Common myeloid progenitor, CD34-positive (primary cell): ENCODE data around the gene MAVS.

ENCODE experiments used
- CTCF ChIA-PET: fragments of 350-600 bp; sonication (Branson Sonifier 250); formaldehyde crosslinking; loops from one replicate; lab custom pipeline; 2021; ENCODE audit warnings: antibody characterized with exemption; lab: Charles Lee
- POLR2A ChIA-PET: fragments of 350-600 bp; sonication (Branson Sonifier 250); formaldehyde crosslinking; loops from one replicate; lab custom pipeline; 2021; ENCODE audit warnings: antibody characterized with exemption; lab: Charles Lee
- DNase-seq, 3 donors: peaks; one replicate each; pipeline versions ENCODE4 v3.0.0 to v3.0.0-alpha.2; 2013
- H3K27ac ChIP-seq, 2 experiments: 1 replicate in 1 of 2; 2 replicates in 1 of 2; pipeline ENCODE4 v1.7.0; 2013; ENCODE audit warnings: inconsistent platforms in 2 of 2, low read length in 2 of 2, mild to moderate bottlenecking in 2 of 2, low read depth in 1 of 2, moderate library complexity in 1 of 2; ENCODE audit not compliant: severe bottlenecking in 2 of 2, insufficient read depth in 1 of 2, poor library complexity in 1 of 2
- H3K27me3 ChIP-seq, 5 experiments: replicated peaks in 2 of 5; 1 replicate in 3 of 5; 2 replicates in 2 of 5; pipeline versions ENCODE4 v1.6.1 to v1.7.0; 2013; ENCODE audit warnings: low read length in 4 of 5, mild to moderate bottlenecking in 2 of 5, moderate library complexity in 2 of 5, inconsistent platforms in 1 of 5; ENCODE audit not compliant: insufficient read depth in 5 of 5, control insufficient read depth in 4 of 5
- H3K36me3 ChIP-seq, 4 experiments: 1 replicate in 2 of 4; 2 replicates in 2 of 4; pipeline versions ENCODE4 v1.6.1 to v1.7.0; 2013; ENCODE audit warnings: low read length in 3 of 4, control low read depth in 1 of 4, mild to moderate bottlenecking in 1 of 4; ENCODE audit not compliant: control insufficient read depth in 4 of 4, insufficient read depth in 4 of 4
- H3K4me1 ChIP-seq, 4 experiments: 1 replicate in 3 of 4; 2 replicates in 1 of 4; pipeline versions ENCODE4 v1.6.1 to v1.7.1; 2013; ENCODE audit warnings: low read length in 3 of 4, mild to moderate bottlenecking in 3 of 4, control low read depth in 1 of 4, inconsistent platforms in 1 of 4, moderate library complexity in 1 of 4; ENCODE audit not compliant: control insufficient read depth in 4 of 4, insufficient read depth in 4 of 4; ENCODE audit errors: control extremely low read depth in 1 of 4
- H3K4me3 ChIP-seq, 7 experiments: 1 replicate in 4 of 7; 2 replicates in 3 of 7; pipeline versions ENCODE4 v1.5.1 to v1.7.0; 2013; ENCODE audit warnings: mild to moderate bottlenecking in 7 of 7, low read length in 6 of 7, moderate library complexity in 6 of 7, inconsistent platforms in 2 of 7, low read depth in 2 of 7, control low read depth in 1 of 7; ENCODE audit not compliant: insufficient read depth in 4 of 7, control insufficient read depth in 1 of 7; ENCODE audit errors: extremely low read depth in 1 of 7
- H3K9me3 ChIP-seq, 5 experiments: 1 replicate in 4 of 5; 2 replicates in 1 of 5; pipeline versions ENCODE4 v1.6.1 to v1.7.1; 2013; ENCODE audit warnings: low read length in 4 of 5, mild to moderate bottlenecking in 2 of 5, inconsistent platforms in 1 of 5, low read depth in 1 of 5, moderate library complexity in 1 of 5; ENCODE audit not compliant: control insufficient read depth in 4 of 5, insufficient read depth in 2 of 5; ENCODE audit errors: control extremely low read depth in 1 of 5
- WGBS: methylation state at CpG from one replicate; pipeline ENCODE4 v1.1.5; 2013; ENCODE audit not compliant: insufficient coverage; 5-methylcytosine and 5-hydroxymethylcytosine counted together

The MAVS gene

DNA sequence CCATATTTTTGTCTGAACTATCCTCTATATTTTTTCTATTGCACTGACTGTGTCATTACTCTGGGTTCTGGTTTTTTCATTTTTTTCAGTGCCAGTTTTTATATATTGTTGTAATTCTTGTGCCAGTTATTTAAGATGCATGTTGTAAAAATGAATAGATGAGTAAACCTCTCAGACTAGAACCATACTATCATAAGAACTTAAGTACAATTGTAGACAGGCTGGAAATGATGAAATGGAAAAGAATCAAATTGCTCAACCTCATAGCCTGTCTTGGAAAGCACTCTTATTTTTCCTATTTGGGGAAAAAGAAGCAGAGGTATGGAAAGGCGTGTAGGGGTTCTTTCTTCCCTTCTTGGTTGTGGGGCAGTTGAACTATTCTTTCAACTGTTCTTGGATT lies 72.7 kb downstream of the MAVS start:
- ChIA-PET CTCF (interaction anchor here (1.0 to 1.5 kb wide), 3 partner anchors 103 to 176 kb away, joined by 3 to 4 read pairs (median 4); no protein-coding TSS in a partner anchor), POLR2A (no interaction called here)
- no peak overlapping the region for H3K4me3 ChIP-seq
- H3K9me3 ChIP-seq, result no peaks in the 10 kb centered on the region
- H3K27ac ChIP-seq, result no peak overlapping the region
- DNase-seq, result no peak
- no CpG with 5 or more reads among the region's 1 CpG for WGBS
- peaks cover 0 to 22% (median 15%) of the 10 kb centered on the region in 4 experiments for H3K4me1 ChIP-seq
- no peaks in the 10 kb centered on the region for H3K27me3 ChIP-seq
- peaks cover 20 to 74% (median 50%) of the 10 kb centered on the region in 4 experiments for H3K36me3 ChIP-seq

DNA sequence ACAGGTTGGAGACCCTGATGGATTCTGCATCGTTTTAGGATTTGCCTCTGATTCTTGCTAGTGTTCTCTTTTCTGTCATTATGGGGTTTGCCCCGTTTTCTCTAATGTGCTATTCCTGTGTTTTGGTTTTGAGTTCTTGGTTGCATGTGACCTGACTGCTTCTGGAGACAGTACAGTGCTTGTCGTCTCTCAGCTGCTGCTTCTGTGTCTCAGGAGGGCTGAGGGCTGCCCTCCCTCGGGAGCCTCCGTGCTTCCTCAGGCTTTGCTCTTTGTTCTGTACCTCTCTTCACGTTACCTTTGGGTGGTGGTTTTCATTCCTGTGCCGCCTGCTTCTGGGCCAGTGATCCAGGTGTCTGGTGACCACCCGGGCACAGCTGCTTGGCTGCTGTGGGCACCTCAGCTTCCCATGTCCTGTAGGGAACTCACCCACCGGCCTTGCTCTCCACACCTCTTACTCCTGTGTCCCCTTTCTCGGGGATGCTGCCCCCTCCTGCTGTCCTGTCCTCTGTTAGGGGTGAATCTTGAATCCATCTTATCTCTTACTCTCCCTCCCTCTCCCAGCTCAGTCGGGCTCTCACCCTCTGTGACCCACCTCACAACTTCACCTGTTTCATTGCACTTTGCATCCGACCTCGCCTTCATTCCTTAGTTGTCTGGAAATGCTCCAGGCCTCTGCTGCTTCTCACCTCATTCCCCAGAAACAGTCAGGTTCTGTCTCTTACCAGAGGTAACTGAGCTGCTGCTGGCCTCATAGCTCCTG lies 75.8 kb downstream of the MAVS start:
- no peaks in the 10 kb centered on the region for H3K27me3 ChIP-seq
- ChIA-PET POLR2A (interaction anchor here (0.5 to 0.6 kb wide), 4 partner anchors 9 to 202 kb away, joined by 3 read pairs; no protein-coding TSS in a partner anchor), CTCF (interaction anchor here (1.3 to 1.5 kb wide), 3 partner anchors 151 to 163 kb away, joined by 3 to 4 read pairs (median 3); no protein-coding TSS in a partner anchor)
- H3K27ac ChIP-seq, result no peak overlapping the region
- DNase-seq, result no peak
- H3K4me1 ChIP-seq, result peaks cover 6 to 49% (median 34%) of the 10 kb centered on the region in 4 experiments
- H3K9me3 ChIP-seq, result no peaks in the 10 kb centered on the region
- H3K36me3 ChIP-seq, result peaks cover 11 to 71% (median 38%) of the 10 kb centered on the region in 4 experiments
- WGBS, result 100% methylated on average over 11 of the region's 13 CpGs
- H3K4me3 ChIP-seq, result no peak overlapping the region

DNA sequence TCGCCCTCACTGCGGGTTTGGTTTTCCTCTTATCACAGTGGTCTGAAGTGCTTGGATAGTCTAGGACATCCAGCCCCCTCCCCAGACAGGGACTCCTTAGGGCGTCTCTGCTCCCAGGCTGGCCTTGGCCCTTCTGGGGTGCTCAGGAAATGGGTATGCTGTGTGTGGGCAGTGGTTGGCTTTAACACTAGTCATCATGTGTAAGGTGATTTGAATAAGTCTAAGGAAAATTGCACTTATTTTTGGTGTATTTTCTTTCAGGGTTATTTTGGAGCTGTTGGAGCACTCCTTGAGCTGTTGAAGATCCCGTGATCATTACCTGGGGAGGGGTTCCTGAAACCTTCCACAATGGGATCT lies 76.3 kb downstream of the MAVS start:
- no peaks in the 10 kb centered on the region for H3K9me3 ChIP-seq
- WGBS, result no CpG with 5 or more reads among the region's 4 CpGs
- CTCF ChIA-PET, result interaction anchor here (1.3 to 1.5 kb wide), 3 partner anchors 150 to 163 kb away, joined by 3 to 4 read pairs (median 3); no protein-coding TSS in a partner anchor
- DNase-seq, result no peak
- peaks cover 6 to 54% (median 40%) of the 10 kb centered on the region in 4 experiments for H3K4me1 ChIP-seq
- POLR2A ChIA-PET, result interaction anchor here (0.5 to 0.6 kb wide), 3 partner anchors 10 to 203 kb away, joined by 3 read pairs; no protein-coding TSS in a partner anchor
- no peak overlapping the region for H3K4me3 ChIP-seq
- peaks cover 11 to 70% (median 36%) of the 10 kb centered on the region in 4 experiments for H3K36me3 ChIP-seq
- no peak overlapping the region for H3K27ac ChIP-seq
- H3K27me3 ChIP-seq, result no peaks in the 10 kb centered on the region

- Histone ChIP-seq H3K4me1 (peaks cover 6 to 58% (median 43%) of the 10 kb centered on the region in 4 experiments), H3K27me3 (no peaks in the 10 kb centered on the region), H3K36me3 (peaks cover 9 to 61% (median 30%) of the 10 kb centered on the region in 4 experiments), H3K27ac (peak overlapping the region in 1 of 2 experiments; percentile 27), H3K4me3 (no peak overlapping the region), H3K9me3 (no peaks in the 10 kb centered on the region)
- POLR2A ChIA-PET, result no interaction called here
- 50% methylated on average over 2 of the region's 2 CpGs for WGBS
- peak in 2 of 3 donors; percentile 44 to 48 for DNase-seq
- CTCF ChIA-PET, result interaction anchor here (1.2 kb wide), 1 partner anchor 162 kb away, joined by 3 read pairs; no protein-coding TSS in a partner anchor
Measured at GRCh38 chr20:3923818-3924217, 77.2 kb downstream of the MAVS start.

DNA sequence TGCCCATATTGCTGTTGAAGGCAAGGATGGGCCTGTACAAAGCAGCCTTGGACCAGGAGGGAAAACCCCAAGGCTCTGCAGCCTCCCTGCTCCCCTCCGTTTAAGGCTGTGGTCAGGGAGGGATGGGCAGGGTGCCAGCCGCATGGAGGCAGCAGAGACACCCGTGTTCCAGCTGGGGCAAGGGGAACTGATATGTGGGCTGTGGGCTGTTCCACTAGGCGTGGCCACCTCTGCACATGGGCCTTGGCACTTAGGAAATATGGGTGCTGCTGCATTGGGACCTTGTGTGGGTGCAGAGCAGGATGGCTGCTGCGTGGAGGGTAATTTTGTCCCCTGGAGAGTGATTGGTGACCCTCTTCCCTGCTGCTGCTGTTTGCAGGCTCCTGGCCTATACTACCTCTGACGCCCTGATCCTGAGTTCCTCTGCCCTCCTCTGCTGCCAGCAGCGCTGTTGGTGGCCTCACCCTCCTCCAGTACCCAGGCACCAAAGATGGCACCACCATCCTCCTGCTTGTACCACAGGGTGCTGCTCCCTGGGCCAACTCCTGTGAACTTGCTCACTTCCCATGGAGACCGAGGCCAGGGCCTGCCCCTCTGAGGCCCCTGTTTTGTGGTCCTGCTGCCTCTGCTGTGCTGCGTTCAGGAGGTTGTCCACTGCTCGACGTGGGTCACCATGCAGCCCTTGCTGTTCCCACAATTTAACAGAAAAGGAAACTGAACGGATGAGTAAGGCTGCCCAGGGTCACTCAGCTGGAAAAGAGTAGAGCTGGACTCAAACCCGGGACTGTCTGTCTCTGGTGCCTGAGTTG lies 77.9 kb downstream of the MAVS start:
- peaks cover 6 to 58% (median 43%) of the 10 kb centered on the region in 4 experiments for H3K4me1 ChIP-seq
- H3K9me3 ChIP-seq, result no peaks in the 10 kb centered on the region
- peak; percentile 73 to 86 (median 85) for DNase-seq
- H3K36me3 ChIP-seq, result peaks cover 6 to 61% (median 32%) of the 10 kb centered on the region in 4 experiments
- ChIA-PET CTCF (interaction anchor here (1.1 to 1.9 kb wide), 6 partner anchors 10 to 161 kb away, joined by 3 to 7 read pairs (median 4); no protein-coding TSS in a partner anchor), POLR2A (no interaction called here)
- H3K27ac ChIP-seq, result peak overlapping the region in 1 of 2 experiments; percentile 27
- H3K4me3 ChIP-seq, result no peak overlapping the region
- 56% methylated on average over 13 of the region's 13 CpGs for WGBS
- no peaks in the 10 kb centered on the region for H3K27me3 ChIP-seq

- no peak overlapping the region for H3K4me3 ChIP-seq
- ChIA-PET CTCF (interaction anchor here (1.1 to 1.9 kb wide), 8 partner anchors 9 to 160 kb away, joined by 3 to 7 read pairs (median 4); no protein-coding TSS in a partner anchor), POLR2A (no interaction called here)
- 94% methylated on average over 8 of the region's 11 CpGs for WGBS
- H3K4me1 ChIP-seq, result peaks cover 6 to 58% (median 44%) of the 10 kb centered on the region in 4 experiments
- DNase-seq, result no peak
- H3K9me3 ChIP-seq, result no peaks in the 10 kb centered on the region
- H3K27me3 ChIP-seq, result no peaks in the 10 kb centered on the region
- H3K27ac ChIP-seq, result peak overlapping the region in 1 of 2 experiments; percentile 17
- peaks cover 7 to 60% (median 33%) of the 10 kb centered on the region in 4 experiments for H3K36me3 ChIP-seq
Measured at GRCh38 chr20:3925113-3925695, 78.6 kb downstream of the MAVS start.
